Retinal pigment epithelial cell (primary cell): Measurements from ENCODE around the gene KCNH3.

Experiments used
- DNase-seq: peaks from one replicate; pipeline ENCODE4 v3.0.0-alpha.2; 2010; ENCODE audit warnings: low read depth
- H3K4me3 ChIP-seq: 2 replicates; pipeline ENCODE4 v1.5.1; 2011; ENCODE audit warnings: mild to moderate bottlenecking, low read length, control low read depth, moderate library complexity
- TF ChIP-seq, protein P1 (sequence below): conservative IDR thresholded peaks from 2 replicates; pipeline ENCODE4 v1.5.1; 2011; ENCODE audit warnings: low read depth, low read length, control low read depth, inconsistent platforms

The KCNH3 gene

DNA sequence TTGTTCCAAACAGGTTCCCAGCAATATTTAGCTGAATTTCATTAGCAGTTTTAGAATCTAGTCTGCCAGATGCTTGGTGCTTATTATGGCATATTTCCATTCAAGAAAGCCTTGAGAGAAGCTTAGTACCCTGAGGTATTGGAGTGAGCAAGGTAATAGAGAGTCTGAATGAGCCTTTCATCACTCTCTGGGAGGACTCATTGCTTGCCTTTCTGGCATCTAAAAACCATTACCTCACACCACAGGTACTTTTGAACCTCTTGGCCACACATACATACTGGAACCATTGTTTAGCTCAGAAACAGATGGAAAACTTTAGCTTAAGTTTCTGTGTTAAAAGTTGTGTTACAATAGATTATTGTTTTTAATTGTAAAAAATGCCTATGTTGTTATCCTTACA lies 27.4 kb upstream of the KCNH3 start:
- TF ChIP-seq, protein P1, sequence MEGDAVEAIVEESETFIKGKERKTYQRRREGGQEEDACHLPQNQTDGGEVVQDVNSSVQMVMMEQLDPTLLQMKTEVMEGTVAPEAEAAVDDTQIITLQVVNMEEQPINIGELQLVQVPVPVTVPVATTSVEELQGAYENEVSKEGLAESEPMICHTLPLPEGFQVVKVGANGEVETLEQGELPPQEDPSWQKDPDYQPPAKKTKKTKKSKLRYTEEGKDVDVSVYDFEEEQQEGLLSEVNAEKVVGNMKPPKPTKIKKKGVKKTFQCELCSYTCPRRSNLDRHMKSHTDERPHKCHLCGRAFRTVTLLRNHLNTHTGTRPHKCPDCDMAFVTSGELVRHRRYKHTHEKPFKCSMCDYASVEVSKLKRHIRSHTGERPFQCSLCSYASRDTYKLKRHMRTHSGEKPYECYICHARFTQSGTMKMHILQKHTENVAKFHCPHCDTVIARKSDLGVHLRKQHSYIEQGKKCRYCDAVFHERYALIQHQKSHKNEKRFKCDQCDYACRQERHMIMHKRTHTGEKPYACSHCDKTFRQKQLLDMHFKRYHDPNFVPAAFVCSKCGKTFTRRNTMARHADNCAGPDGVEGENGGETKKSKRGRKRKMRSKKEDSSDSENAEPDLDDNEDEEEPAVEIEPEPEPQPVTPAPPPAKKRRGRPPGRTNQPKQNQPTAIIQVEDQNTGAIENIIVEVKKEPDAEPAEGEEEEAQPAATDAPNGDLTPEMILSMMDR, result no peak
- DNase-seq, result no peak
- no peak overlapping the region for H3K4me3 ChIP-seq

GRCh38 chr12:49512546-49512945 lies 26.3 kb upstream of the KCNH3 start:
- no peak for DNase-seq
- H3K4me3 ChIP-seq, result no peak overlapping the region
- TF ChIP-seq, protein P1, result no peak

DNA sequence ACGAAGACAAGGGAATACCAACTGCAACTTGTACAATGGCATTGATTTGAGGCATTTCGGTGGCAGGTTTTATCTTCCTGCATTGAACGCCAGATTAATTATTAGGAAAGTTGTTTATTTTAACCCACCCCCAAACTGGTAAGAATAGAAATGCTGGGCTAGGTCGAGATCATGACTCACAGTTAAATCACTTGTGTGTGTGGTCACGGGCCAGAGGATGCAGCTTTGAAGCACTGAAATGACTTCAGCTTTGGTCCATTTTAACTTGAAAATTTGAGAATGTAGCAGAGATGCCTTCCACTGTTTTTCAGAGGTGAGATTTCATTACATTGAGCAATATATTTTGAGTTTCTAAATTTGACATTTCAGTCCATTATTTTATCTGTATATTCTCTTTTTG lies 23.6 kb upstream of the KCNH3 start:
- DNase-seq, result no peak
- TF ChIP-seq, protein P1, result no peak
- H3K4me3 ChIP-seq, result no peak overlapping the region

- TF ChIP-seq, protein P1, result no peak
- DNase-seq, result peak; percentile 32
- no peak overlapping the region for H3K4me3 ChIP-seq
Observed at GRCh38 chr12:49518914-49519573, 19.8 kb upstream of the KCNH3 start.

- no peak for DNase-seq
- H3K4me3 ChIP-seq, result no peak overlapping the region
- TF ChIP-seq, protein P1, result no peak
Observed at GRCh38 chr12:49519574-49519936, 19.3 kb upstream of the KCNH3 start.

DNA sequence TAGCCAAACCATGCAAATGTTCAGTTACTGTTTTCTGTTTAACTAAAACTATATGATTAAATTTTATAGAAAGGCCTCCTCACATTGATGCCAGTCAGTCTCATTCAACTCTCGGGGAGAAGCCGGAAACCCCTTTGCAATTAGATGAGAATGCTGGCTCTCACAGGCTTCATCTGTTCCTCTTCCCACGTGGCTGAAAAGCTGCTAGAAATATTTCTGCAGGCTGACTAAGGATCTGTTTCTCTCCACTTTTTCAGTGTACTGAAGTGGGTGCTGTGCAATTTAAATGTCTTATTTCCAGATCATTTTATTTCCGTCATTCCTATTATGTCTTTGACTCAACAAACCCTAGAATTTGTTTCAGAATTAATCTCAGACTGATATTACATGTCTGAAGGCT lies 17.4 kb upstream of the KCNH3 start:
- no peak overlapping the region for H3K4me3 ChIP-seq
- TF ChIP-seq, protein P1, result no peak
- DNase-seq, result no peak

- no peak for DNase-seq
- TF ChIP-seq, protein P1, result no peak
- no peak overlapping the region for H3K4me3 ChIP-seq
Observed at GRCh38 chr12:49524660-49525324, 14.0 kb upstream of the KCNH3 start.
